Dermis blood vessel endothelial cell (primary cell): ENCODE data around the gene NKPD1. TPM values are rescaled to one million over a fixed set of nuclear protein-coding genes. Genes with fewer than 3 reads are reported as not detected.
"Not testable (repeated sequence)": the region's sequence is repeated elsewhere in the genome, so short reads cannot be mapped to it uniquely, and the experiment has no call there.

ENCODE experiments used
- DNase-seq: peaks from one replicate; pipeline ENCODE4 v3.0.0; 2010
- total RNA-seq: library from RNA; depleted of rRNA; stranded (reverse); fragments of >200 nt; gene quantifications from 2 replicates; pipeline ENCODE4 v1.2.3, GENCODE V29; 2014

The NKPD1 gene
- total RNA-seq, 1 donor from 2014 or later = 0.34 TPM

DNA sequence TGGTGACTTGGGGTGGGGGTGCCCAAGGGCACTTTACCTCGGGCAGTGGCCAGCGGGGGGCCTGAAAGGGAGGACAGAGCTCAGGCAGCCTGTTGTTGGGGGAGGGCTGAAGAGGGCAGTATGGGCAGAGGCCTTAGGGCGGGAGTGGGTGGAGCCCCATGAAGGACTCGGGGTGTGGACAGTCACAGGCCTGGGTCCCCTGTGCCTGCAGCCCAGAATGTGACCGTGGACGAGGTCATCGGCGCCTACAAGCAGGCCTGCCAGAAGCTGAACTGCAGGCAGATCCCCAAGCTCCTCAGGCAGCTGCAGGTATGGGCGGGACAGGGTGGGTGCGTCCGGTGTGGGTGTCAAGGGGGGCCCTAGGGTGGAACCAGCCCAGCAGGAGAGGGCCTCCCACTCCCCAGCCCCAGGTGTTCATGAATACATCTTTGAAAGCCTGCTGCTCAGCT, 22.5 kb downstream of the NKPD1 start:
- DNase-seq = no peak

DNA sequence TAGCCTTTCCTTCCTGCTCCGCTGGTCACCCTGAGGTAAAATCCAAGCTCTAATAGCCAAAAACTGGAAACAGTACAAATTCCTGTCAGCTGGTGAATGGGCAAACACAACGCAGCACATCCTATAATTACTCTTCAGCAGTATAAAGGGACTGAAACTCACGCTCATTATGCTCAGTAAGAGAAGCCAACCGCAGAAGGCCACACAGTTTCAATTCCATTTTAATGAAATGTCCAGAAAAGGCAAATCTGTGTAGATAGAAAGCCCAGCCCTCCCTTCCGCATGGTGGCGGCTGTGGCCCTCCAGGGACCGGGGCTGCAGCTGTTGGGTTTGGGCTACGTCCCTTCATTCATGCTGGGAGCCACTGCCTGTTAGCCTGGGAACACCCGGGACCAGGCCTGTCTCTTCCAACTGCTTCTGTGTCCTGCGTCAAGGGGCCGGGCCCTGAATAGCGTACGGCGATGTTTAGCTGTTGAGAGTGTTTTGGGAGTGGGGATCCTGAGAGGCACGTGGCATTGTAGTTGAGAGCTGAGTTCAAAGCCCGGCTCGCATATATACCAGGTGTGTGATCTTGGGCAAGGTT, 23.5 kb downstream of the NKPD1 start:
- no peak for DNase-seq

DNA sequence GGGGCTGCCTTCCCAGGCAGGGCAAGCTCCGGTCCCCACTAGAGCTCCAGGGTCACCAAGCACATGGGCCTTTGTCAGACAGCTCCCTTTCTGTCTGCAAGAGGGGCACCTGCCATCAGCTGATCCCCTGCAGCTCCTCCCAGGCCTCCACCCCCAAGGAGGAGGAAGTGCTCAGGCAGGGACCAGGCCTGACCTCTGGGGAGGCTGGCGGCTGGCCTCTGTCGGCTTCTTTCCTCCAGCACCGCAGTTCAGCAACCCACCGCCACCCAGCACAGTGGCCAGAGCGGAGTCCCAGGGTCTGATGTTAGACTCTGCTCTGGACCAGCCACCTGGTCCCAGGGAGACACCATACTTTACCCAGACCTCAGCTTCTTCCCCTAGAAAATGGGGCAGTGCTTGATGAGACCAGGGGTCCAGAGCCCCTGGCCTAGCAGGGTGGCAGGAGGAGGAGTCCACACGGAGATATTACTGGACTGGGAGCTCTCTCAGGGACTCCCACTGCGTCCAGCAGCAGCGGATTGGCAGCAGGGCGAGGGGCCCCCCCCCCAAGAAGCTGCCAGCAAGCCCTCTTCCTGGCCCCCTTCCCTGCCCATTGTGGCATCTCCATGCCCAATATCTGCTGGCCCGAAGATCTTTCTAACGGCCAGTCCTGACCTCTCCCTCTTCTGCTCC, 24.1 kb downstream of the NKPD1 start:
- no peak for DNase-seq

DNA sequence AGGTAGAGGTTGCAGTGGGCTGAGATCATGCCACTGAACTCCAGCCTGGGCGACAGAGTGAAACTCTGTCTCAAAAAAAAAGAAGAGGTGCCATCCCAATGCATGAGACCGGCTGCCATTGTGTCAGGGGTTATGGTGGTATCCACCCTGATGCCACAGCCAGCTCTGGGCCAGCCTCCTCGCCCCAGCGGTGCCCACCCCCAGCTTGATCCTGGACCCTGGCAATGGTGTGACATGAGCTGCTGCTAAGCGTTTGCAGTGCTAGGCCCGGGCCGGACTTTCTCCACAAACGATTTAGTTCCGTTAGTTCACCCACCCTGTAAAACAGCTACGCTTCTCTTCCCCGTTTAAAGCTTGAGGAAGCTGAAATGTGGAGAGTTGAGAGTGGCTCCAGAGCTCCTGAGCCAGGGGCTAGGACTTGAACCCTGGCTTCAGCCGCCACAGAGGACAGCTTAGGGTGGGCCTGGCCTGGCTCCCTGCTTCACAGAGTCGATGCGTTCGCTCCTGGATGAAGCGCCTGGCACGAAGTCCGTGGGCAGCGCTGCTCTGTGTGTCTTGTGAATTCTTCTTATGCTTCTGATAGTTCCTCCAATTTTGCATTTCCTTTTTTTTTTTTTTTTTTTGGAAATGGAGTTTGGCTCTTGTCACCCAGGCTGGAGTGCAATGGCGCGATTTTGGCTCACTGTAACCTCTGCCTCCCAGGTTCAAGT, 25.5 kb downstream of the NKPD1 start:
- DNase-seq = no peak

DNA sequence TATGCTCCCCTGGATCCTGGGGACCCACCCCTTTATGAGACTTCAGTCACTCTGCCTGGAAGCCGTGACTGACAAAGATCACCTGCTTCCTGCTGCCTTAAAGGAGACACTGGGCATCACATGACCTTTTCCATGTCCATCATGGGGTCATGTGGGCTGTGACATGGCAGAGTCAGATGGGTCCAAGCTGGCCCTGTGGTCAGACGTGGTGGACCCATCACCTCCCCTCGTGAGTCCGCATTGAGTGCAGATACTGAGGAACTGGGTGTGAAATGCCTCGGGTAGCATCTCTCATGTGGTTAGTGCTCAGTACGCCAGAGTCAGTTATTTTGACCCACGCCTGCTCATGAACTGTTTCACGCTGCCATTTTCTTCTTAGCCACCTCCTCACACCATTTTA, 27.1 kb downstream of the NKPD1 start:
- DNase-seq = no peak

DNA sequence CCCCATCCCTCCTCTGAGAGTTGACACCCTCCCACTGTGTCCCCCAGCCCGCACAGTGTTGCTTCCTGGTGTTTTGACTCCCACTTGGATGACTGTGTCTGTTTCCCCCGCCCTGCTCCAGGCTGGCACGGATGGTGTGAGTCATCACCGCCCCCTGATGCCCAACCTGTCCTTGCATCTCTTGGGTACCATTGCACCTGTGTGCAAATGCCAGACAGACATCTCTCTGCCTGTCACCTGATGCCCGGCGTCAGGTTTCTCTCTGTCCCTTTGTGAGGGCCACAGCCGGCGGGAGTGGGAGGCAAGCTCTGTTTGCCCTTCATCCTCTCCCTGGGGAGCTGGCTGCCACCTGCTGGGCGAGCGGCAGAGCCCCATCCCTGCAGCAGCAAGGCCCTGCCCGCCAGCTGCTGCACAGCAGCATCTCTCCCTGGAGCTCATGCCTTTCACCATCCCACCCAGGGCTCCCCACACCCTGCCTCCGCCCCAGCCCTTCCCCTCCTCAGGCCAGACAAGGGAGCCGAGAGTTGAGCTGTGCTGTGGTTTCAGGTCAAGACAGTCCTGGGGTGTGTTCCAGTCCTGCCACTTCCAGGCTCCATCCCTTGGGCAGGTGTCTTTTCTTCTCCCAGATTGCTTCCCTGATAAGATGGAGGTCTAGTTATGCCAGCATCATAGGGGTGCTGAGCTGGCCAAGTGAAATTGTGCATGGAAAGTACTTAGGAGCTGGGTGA, 29.7 kb downstream of the NKPD1 start:
- DNase-seq = peak; percentile 39

DNA sequence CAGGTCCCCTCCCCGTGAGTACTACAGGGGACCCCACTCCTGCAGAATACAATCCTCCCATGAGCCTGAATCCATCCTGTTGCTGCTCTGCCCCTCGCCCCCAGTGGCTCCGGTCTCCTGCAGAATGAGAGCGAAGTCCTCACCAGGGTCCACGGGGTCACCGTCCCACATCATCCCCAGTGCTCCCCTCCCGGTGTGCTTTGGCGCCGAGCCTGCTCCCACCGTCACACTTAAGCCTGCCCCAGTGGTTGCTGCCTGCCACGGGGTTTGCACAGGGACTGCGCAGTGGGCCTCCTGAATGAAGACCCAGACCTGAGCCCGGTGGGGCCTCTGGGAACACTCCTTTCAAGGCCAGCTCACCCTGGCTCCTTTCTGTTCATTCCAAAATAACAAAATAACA, 30.5 kb downstream of the NKPD1 start:
- DNase-seq = no peak

DNA sequence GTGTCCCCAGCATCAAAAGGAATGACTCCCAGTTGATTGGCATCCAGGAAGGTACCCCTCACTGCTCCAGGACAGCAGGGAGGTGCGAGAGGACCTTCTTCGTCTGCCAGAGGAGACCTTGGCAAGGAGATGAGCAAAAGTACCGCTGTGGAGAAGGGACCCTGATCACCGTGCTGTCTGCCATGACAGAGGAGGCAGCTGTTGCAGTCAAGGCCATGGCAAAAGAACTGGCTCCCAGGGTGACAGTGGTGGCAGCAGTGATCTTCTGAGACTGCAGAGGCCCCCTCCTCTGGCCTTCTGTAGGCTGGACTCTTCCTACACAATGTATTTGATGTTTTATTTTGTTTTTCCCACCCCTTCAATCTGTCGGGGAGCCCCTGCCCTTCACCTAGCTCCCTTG, 32.0 kb downstream of the NKPD1 start:
- no peak for DNase-seq

DNA sequence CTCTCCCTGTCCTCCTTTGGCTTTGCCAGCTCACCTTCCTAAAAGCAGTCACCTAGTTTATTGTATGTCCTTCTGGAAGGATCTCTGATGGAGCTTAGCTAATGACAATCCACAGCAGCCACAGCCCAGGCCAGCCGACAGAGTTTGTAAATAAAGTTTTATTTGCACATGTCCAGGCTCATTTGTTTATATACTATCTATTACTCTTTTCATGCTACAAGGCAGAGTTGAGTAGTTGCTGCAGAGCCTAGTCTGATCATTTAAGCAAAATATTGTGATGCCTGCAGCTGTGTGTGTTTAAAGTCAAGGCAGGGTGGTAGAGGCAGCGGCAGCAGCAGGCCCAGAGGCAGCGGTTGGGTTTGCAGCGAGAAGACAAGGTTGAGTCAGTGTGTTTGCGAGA, 32.6 kb downstream of the NKPD1 start:
- no peak for DNase-seq

DNA sequence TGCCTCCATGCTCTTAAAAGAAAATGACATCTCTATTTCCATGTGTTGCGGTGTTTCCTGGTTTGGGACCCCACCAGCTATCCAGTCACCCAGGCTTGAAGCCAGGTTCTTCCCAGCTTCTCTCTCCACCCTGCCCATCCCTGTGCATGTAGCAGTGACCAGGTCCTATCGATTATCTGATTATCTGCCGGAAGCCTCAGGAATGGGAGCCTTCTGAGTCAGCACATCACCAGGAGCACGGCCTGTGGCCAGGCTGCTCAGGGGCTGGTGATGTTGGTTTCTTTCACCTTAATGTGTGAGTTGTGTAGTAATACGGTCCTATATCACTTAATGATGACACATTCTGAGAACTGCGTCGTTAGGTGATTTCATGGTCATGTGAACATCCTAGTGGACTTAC, 34.1 kb downstream of the NKPD1 start:
- no peak for DNase-seq

DNA sequence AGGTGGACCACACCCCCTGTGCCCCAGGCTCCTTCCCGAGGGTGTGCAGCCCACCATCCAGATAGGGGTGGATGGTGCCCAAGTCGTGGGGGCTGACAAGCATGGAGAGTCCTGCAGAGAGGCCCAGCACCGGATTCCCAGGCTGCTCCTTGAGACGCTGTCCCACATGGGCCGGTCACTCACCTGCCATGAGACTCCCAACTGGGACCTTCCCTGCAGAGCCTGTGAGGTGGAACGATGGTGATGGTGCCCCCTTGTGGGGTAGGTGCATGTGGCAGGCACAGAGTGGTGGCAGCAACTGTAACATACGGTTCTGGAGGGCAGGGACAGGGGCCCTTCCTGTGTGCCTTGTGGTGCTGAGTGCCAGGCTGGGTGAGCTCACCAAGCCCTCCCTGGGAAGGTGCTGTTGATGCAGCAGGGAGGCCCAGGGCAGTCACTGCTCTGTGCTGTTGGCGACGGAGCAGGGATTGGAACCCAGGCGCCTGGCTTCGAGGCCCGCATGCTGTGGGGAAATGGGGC, 34.7 kb downstream of the NKPD1 start:
- peak; percentile 82 for DNase-seq

DNA sequence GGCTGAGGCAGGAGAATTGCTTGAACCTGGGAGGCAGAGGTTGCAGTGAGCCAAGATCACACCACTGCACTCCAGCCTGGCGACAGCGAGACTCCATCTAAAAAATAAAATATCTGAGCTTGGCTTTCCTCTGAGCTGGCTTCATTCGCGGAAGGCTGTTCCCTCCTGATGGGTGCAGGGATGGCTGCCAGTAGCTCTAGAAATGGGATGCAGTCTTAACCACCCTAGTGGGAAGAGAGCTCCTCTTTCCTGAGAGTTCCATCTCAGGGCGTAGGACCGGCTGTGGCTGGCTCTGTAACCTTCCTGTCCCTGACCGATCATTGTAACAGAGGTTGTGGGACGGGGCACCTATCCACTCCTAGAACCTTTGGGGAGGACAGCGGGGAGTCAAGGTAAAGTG, 35.4 kb downstream of the NKPD1 start:
- no peak for DNase-seq

DNA sequence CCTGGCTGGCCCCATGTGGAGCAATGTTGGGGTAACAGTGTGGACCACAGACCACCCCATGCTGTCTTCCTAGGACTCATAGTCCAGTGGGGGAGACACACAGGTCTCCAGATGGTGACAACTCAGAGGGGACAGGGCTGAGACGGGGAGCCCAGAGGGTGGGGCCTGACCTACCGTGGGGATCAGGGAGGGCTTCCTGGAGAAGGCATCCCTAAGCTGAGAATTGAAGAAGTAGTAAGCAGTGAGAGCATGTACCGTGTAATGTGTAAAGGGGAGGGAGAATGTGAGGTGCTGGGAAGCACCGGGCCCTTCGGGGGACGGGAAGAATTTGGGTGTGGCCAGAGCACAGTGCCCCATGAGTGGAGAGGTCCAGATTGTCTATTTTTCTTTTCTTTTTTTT, 36.8 kb downstream of the NKPD1 start:
- DNase-seq = no peak

DNA sequence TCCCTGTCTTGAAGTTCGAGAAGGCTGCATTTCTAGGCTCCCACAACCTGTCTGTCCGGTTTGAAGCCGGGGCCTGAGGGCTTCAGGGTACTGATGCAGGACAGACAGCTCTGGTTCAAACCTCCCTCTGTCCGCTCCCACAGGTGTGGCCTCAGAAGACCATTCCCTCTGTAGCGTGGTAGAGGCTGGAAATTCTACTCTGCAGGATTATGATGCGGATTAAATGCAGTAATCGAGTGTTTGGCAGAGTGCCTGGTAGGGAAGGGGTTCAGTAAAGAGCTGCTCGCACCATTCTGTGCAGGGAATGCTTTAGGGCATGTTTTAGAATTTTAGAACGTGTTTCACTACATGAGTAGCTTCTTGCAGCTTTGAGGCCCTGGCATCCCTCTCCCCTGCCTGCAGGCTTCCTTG, 37.3 kb downstream of the NKPD1 start:
- DNase-seq = no peak

DNA sequence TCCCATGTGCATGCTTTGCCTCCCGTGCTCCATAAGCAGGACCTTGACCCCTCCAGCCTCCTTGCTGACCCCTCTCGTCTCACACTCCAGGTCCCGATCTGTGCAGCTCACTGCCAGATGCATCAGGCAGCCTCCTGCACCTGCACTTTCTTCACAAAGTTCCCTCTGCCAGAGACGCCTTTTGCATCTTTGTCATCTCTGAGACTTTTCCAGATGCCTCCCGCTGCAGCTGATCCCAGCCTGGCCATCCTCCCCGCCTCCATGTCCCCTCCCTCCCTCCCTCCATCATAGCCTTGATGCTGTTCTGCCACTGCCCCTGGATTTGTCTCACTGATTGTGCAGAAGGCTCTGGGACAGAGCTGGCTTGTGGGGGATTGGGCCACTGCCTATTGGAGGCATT, 38.0 kb downstream of the NKPD1 start:
- DNase-seq = no peak

DNA sequence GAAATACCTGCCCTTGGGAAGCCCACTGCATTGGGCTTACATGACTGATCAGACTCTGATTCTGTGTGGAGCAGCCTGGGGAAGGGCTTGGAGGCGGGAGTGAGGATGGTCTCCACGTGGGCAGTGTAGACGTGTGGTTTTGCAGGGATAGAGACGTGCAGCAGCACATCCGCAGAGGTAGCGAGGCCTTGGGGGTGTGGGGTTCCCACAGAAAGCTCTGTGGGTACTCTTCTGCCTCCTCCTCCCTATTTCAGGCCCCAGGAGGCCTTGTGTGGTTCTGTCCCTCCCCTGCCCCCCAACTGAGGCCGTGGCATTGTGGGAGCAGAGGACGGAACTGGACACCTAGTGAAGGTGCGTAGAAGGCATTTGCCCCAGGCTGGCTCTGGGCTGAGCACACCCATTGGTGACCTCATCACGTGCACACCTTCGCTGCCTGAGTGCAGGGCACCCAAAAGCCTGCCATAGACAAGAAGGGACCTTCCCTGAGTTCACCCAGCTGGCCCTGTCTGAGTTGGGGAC, 38.9 kb downstream of the NKPD1 start:
- no peak for DNase-seq

DNA sequence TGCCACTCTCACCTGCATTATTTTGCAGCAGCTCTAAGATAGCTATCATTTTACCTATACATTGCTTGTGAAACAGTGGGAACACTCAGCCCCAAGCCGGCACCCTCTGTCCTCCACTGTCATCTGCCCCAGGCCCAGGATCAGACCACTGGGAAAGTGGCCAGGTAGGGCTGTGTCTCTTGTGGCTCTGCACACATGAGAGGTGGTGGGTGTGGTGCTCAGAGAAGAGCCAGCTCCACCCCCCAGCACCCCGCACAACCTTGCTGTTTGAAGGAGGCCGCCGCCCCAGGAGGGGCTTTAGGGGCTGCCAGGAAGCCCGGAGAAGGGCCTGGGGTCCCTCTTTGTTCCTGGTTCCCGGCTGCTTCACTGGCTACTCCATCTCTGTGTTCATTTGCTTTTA, 41.2 kb downstream of the NKPD1 start:
- no peak for DNase-seq

DNA sequence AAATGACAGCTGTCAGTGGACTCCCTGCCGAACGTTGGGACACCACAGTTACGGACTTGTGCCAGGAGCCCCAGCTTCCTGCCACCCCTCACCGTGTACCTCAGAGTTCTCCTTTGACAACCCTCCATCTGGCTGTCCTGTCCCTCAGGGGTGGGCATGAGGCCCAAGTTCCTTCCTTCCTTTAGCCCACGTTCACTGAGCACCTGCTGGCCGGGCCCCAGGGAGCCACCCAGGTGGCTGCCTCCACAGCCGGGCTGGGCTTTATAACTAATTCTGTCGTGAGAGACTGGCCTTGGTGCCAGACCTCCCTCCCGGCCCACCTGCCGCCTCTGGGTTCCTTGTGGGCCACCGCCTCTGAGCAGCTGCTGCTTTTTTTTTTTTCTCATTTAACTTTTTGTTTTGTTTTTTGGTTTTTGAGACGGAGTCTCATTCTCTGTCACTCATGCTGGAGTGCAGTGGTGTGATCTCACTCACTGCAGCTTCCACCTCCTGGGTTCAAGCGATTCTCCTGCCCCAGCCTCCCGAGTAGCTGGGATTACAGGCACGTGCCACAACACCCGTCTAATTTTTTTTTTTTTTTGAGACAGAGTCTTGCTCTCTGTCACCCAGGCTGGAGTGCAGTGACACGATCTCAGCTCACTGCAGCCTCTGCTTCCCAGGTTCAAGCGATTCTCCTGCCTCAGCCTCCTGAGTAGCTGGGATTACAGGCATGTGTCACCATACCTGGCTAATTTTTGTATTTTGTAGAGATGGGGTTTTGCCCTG, 42.0 kb downstream of the NKPD1 start:
- not testable (repeated sequence) for DNase-seq

DNA sequence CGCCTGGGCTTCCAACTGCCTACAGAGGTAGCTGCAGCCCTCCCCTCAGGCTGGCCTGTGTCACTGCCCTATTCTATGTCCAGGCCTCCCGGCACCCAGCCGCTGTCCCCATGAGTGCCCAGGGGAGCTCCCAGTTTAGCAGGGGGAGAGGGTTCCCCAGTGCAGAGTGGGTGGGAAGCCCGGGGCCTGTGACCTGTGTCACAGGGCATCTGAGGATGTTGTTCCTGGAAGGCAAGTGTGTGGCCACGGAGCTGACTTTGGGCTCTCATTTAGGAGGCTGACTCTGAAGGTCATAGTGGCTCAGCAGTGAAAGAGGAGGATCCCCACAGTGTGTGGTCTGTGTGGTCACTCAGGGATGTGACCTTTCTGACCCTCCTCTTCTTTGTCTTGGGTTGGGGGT, 42.7 kb downstream of the NKPD1 start:
- DNase-seq = no peak

DNA sequence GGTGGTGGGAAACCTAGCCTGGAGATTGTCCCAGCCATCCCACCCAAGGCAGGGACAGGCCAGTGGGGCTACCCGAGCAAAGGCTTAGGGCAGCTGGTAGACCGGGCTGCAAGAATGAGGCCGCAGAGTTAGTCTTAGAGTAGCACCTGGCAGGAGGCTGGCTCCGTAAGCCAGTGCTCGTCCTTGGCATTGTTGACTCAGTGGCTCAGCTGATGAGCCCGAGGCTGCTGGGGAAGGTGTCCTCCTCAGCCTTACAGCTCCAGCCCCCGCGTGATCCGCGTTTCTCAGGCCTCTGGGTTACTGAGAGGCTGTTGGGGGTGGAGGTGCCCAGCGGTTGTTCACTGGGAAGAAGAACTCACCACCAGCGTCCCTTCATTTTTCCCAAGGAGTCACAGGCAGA, 43.1 kb downstream of the NKPD1 start:
- no peak for DNase-seq

DNA sequence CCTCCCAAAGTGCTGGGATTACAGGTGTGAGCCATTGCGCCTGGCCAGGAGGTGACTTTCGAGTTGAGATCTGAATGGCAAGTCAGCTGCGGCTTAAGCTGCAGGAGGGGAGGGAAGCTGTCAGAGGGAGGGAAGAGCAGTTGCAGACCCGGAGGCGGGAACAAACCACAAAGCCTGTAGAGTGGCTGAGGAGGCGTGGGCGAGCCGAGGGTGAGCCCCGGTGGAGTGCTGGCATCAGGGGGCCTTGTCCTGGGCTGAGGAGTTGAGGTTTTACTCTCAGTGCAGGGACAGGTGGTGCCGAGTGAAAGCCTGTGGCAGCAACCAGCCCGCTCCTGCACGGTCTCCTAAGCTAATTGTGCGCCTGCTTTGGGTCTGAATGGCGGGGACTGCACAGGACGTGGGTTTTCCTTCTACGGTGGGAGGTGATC, 43.6 kb downstream of the NKPD1 start:
- no peak for DNase-seq
